CD4-positive, alpha-beta T cell (primary cell): ENCODE measurements around the gene BARX2. TPM values are rescaled to one million over a fixed set of nuclear protein-coding genes. Genes with fewer than 3 reads are reported as not detected.

Experiments
- ATAC-seq: fragments of 200-7000 bp; cut with Tn5 transposase; one replicate; pipeline ENCODE4 v1.10.0; 2022; ENCODE audit warnings: mild to moderate bottlenecking; ENCODE audit not compliant: poor library complexity
- CTCF ChIA-PET: fragments of 350-600 bp; sonication (Branson Sonifier 250); formaldehyde crosslinking; loops from one replicate; lab custom pipeline; 2021; ENCODE audit warnings: antibody characterized with exemption, inconsistent platforms; lab: Charles Lee
- POLR2A ChIA-PET: fragments of 350-600 bp; sonication (Branson Sonifier 250); formaldehyde crosslinking; loops from one replicate; lab custom pipeline; 2021; ENCODE audit warnings: antibody characterized with exemption, inconsistent platforms; lab: Charles Lee
- DNase-seq, 14 experiments: peaks; one replicate each; pipeline ENCODE4 v3.0.0-alpha.2; 2013 to 2020; ENCODE audit warnings: mixed read lengths in 2 of 14
- H3K27ac ChIP-seq, 2 donors: one replicate each; pipeline versions ENCODE4 v1.5.1 to v1.7.0; 2013; ENCODE audit warnings: low read length in 2 of 2, low read depth in 1 of 2, mild to moderate bottlenecking in 1 of 2
- H3K27me3 ChIP-seq, 2 experiments: 1 replicate in 1 of 2; 2 replicates in 1 of 2; pipeline versions ENCODE4 v1.6.1 to v1.7.0; 2013; ENCODE audit warnings: low read length in 2 of 2, control low read depth in 1 of 2, mild to moderate bottlenecking in 1 of 2, moderate library complexity in 1 of 2; ENCODE audit not compliant: insufficient read depth in 2 of 2, control insufficient read depth in 1 of 2
- H3K36me3 ChIP-seq: one replicate; pipeline ENCODE4 v1.6.1; 2013; ENCODE audit warnings: low read length, control low read depth; ENCODE audit not compliant: insufficient read depth
- H3K4me1 ChIP-seq: one replicate; pipeline ENCODE4 v1.6.1; 2013; ENCODE audit warnings: low read length, control low read depth; ENCODE audit not compliant: insufficient read depth
- H3K4me3 ChIP-seq: one replicate; pipeline ENCODE4 v1.5.1; 2013; ENCODE audit warnings: mild to moderate bottlenecking, low read length, moderate library complexity
- H3K9me3 ChIP-seq, 2 experiments: 1 replicate in 1 of 2; 2 replicates in 1 of 2; pipeline versions ENCODE4 v1.6.1 to v1.7.0; 2013; ENCODE audit warnings: low read length in 2 of 2, mild to moderate bottlenecking in 2 of 2, control low read depth in 1 of 2, moderate library complexity in 1 of 2; ENCODE audit not compliant: control insufficient read depth in 1 of 2, insufficient read depth in 1 of 2
- H3K27ac Mint-ChIP-seq: one replicate; pipeline ENCODE4 v1.8.0; 2020; ENCODE audit warnings: mixed read lengths
- H3K27me3 Mint-ChIP-seq: one replicate; pipeline ENCODE4 v1.8.0; 2021; ENCODE audit warnings: mixed read lengths
- H3K36me3 Mint-ChIP-seq: one replicate; pipeline ENCODE4 v1.8.0; 2021; ENCODE audit warnings: low read depth, mixed read lengths
- H3K4me1 Mint-ChIP-seq: one replicate; pipeline ENCODE4 v1.8.0; 2021; ENCODE audit warnings: low read depth, mixed read lengths
- H3K4me3 Mint-ChIP-seq: one replicate; pipeline ENCODE4 v1.8.0; 2020; ENCODE audit warnings: mild to moderate bottlenecking, mixed read lengths
- H3K9me3 Mint-ChIP-seq: one replicate; pipeline ENCODE4 v1.8.0; 2020; ENCODE audit warnings: mixed read lengths
- intact Hi-C, 2 experiments: fragments of 100-400 bp; cut with DNase I in 1 of 2; cut with micrococcal nuclease in 1 of 2; formaldehyde crosslinking; loops; one replicate each; pipeline versions ENCODE4 v1.15.1 to v1.9.0; 2023 to 2025; cut with DNase I, micrococcal nuclease
- total RNA-seq, 174 experiments: library from RNA in 2 of 174; stranded (reverse) in 2 of 174; gene quantifications; one replicate each; pipeline ENCODE4 v1.2.3 and lab custom pipeline; 2021 to 2026
- TF ChIP-seq, protein P1 (sequence below): fragments of 200-600 bp; IDR thresholded peaks from one replicate; pipeline ENCODE4 v1.8.0; 2022; ENCODE audit warnings: antibody characterized with exemption, mild to moderate bottlenecking

BARX2 gene
- total RNA-seq, 2 experiments from 2014 or later, result not detected

DNA sequence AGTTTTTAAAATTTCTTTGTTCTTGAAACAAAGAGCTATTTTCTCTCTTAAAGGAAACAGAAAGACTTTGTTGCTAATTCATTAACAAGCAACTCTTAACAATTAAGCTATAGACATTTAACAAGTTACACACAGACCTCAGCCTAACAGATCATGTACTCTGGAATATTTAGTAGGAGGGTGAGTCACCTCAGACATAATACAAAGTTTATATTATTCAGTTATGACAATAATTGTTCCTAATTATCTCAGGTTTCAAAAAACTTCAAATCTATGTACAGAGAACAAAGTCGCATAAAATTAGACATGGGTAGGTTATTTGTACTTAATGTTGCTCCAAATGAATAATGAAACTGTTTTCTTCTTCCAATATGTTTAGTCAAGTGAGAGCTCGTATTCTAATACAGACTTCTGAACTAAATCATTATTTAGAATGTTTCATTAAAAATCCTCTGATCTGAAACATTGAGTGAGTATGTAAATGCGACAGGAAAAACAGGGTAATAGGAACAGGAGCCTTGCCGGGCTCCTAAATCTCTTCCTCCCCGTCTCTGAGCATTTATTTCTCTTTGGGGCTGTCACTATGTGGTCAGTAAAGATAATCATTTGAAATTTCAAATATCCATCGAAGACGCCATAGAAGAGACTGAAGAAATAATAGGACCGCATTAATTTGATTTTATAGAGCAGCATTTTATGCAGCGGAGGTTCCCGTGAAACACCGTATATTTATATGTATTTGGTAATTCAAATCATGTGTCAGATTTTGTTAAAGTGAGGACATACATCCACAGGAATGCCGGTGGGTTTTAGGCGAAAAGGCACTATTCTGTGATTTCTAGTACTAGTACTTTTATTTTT is 8.7 kb upstream of the BARX2 start:
- H3K9me3 ChIP-seq, result no peaks in the 10 kb centered on the region
- no peak overlapping the region for H3K27ac ChIP-seq
- H3K4me3 ChIP-seq, result no peak overlapping the region
- H3K4me1 Mint-ChIP-seq, result peaks cover 2% of the 10 kb centered on the region
- H3K36me3 Mint-ChIP-seq, result no peaks in the 10 kb centered on the region
- intact Hi-C loops, result no loop called here
- H3K27me3 Mint-ChIP-seq, result peaks cover 67% of the 10 kb centered on the region
- peaks cover 5% of the 10 kb centered on the region for H3K4me1 ChIP-seq
- no peaks in the 10 kb centered on the region for H3K36me3 ChIP-seq
- POLR2A ChIA-PET, result no interaction called here
- CTCF ChIA-PET, result no interaction called here
- H3K9me3 Mint-ChIP-seq, result no peaks in the 10 kb centered on the region
- H3K27me3 ChIP-seq, result peaks cover 25 to 82% of the 10 kb centered on the region in 2 experiments
- ATAC-seq (no peak), DNase-seq (no peak)
- H3K4me3 Mint-ChIP-seq, result no peak overlapping the region
- TF ChIP-seq, protein P1, sequence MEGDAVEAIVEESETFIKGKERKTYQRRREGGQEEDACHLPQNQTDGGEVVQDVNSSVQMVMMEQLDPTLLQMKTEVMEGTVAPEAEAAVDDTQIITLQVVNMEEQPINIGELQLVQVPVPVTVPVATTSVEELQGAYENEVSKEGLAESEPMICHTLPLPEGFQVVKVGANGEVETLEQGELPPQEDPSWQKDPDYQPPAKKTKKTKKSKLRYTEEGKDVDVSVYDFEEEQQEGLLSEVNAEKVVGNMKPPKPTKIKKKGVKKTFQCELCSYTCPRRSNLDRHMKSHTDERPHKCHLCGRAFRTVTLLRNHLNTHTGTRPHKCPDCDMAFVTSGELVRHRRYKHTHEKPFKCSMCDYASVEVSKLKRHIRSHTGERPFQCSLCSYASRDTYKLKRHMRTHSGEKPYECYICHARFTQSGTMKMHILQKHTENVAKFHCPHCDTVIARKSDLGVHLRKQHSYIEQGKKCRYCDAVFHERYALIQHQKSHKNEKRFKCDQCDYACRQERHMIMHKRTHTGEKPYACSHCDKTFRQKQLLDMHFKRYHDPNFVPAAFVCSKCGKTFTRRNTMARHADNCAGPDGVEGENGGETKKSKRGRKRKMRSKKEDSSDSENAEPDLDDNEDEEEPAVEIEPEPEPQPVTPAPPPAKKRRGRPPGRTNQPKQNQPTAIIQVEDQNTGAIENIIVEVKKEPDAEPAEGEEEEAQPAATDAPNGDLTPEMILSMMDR, result no peak
- H3K27ac Mint-ChIP-seq, result no peak overlapping the region

DNA sequence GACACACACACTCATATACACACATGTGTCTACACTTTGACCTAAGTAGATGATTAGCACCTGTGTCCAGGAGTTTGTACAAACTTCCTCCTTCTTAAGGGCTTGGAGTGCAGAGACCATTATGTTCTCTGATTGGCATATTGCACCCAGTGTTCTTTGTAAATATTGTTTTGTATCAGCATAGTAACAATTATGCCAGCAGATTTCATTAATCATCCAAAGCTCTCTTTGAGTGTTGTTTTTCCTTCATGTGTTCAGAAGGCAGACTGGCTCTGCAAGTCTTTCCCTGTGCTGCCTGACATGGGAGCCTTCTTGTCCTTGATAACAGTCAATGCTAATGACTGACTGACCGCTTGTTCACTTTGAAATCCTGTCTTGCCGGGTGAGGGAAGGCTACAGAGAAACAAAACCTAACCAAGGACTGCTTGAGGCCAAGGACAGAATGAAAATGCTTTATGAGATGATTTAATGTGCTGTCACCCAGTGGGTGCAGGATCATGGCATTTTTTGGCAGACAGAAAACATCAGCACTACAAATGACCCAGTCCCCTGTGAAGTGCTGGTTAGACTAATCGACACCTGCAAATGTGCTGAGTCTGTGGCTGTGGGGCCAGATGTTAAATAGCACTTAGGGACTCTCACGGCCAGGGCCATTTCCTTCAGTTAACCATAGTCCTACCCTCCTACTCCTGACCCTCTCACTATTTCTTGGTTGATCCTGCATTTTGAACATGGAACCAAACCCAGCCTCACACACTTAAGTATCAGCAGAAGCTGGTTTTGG is 6.6 kb upstream of the BARX2 start:
- ChIA-PET POLR2A (no interaction called here), CTCF (interaction anchor here (0.7 kb wide), 1 partner anchor 13 kb away, joined by 3 read pairs; no protein-coding TSS in a partner anchor)
- intact Hi-C loops, result no loop called here
- peaks cover 85% of the 10 kb centered on the region for H3K27me3 Mint-ChIP-seq
- H3K4me3 Mint-ChIP-seq, result no peak overlapping the region
- Histone ChIP-seq H3K27me3 (peaks cover 35 to 84% of the 10 kb centered on the region in 2 experiments), H3K4me1 (peaks cover 18% of the 10 kb centered on the region), H3K27ac (no peak overlapping the region), H3K9me3 (peaks cover 0 to 12% of the 10 kb centered on the region in 2 experiments), H3K36me3 (no peaks in the 10 kb centered on the region), H3K4me3 (no peak overlapping the region)
- no peak overlapping the region for H3K27ac Mint-ChIP-seq
- H3K4me1 Mint-ChIP-seq, result peaks cover 19% of the 10 kb centered on the region
- ATAC-seq, result no peak
- no peaks in the 10 kb centered on the region for H3K36me3 Mint-ChIP-seq
- H3K9me3 Mint-ChIP-seq, result no peaks in the 10 kb centered on the region
- DNase-seq, result no peak
- TF ChIP-seq, protein P1, result no peak

DNA sequence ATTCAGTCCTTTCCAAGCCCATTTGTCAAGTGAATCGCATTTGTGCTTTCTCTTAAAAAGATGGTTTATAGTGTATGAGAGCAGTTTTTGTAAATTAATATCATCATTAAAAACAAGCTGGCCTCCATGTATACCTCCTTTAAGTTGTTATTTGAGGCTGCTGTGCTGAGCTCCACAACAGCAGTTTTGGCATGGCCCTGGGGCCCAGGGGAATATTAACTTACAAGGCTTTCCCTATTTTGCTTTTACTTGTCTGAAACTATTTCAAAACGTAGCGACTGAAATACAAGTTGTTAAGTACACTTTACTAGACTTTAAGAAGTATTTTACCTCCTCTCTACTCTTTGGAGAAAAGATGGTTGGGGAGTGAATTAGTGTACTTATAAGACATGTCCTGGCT is 4.9 kb upstream of the BARX2 start:
- Histone ChIP-seq H3K4me3 (no peak overlapping the region), H3K4me1 (peaks cover 25% of the 10 kb centered on the region), H3K36me3 (no peaks in the 10 kb centered on the region), H3K27ac (no peak overlapping the region), H3K27me3 (peaks cover 44 to 90% of the 10 kb centered on the region in 2 experiments), H3K9me3 (peaks cover 0 to 21% of the 10 kb centered on the region in 2 experiments)
- TF ChIP-seq, protein P1, result no peak
- ChIA-PET POLR2A (no interaction called here), CTCF (no interaction called here)
- no peak for ATAC-seq
- Mint-ChIP-seq H3K9me3 (no peaks in the 10 kb centered on the region), H3K4me3 (no peak overlapping the region), H3K27ac (no peak overlapping the region), H3K27me3 (peaks cover 92% of the 10 kb centered on the region), H3K4me1 (peaks cover 30% of the 10 kb centered on the region), H3K36me3 (no peaks in the 10 kb centered on the region)
- no peak for DNase-seq
- intact Hi-C loops, result no loop called here
